ENCODE results near the gene SYNM. TPM values are rescaled to one million over a fixed set of nuclear protein-coding genes. Genes with fewer than 3 reads are reported as not detected.

Gene SYNM
- total RNA-seq, 1 donor from 2014 or later, result 19.5 TPM

DNA sequence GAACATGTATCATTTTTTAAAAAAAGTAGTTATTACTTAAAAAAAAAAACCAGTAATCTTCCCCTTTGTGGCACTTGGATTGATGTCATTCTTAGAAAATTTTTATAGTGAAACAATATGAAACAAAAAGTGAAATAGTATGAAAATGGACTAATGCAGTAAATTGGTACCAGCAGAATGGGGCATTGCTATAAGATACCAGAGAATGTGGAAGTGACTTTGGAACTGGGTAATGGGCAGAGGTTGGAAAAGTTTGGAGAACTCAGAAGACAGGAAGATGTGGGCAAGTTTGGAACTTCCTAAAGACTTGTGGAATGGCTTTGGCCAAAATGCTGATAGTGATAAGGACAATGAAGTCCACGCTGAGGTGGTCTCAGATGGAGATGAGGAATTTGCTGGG is 77.9 kb downstream of the SYNM start:
- ATAC-seq (no peak), DNase-seq (no peak)
- Histone ChIP-seq H3K9me3 (no peaks in the 10 kb centered on the region), H3K4me1 (no peaks in the 10 kb centered on the region), H3K4me3 (no peak overlapping the region), H3K27me3 (no peaks in the 10 kb centered on the region), H3K27ac (no peak overlapping the region), H3K36me3 (no peaks in the 10 kb centered on the region)
- TF ChIP-seq, protein P1, sequence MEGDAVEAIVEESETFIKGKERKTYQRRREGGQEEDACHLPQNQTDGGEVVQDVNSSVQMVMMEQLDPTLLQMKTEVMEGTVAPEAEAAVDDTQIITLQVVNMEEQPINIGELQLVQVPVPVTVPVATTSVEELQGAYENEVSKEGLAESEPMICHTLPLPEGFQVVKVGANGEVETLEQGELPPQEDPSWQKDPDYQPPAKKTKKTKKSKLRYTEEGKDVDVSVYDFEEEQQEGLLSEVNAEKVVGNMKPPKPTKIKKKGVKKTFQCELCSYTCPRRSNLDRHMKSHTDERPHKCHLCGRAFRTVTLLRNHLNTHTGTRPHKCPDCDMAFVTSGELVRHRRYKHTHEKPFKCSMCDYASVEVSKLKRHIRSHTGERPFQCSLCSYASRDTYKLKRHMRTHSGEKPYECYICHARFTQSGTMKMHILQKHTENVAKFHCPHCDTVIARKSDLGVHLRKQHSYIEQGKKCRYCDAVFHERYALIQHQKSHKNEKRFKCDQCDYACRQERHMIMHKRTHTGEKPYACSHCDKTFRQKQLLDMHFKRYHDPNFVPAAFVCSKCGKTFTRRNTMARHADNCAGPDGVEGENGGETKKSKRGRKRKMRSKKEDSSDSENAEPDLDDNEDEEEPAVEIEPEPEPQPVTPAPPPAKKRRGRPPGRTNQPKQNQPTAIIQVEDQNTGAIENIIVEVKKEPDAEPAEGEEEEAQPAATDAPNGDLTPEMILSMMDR (IDR thresholded peaks at IDR 0.05), result no peak
- intact Hi-C loops (cut with DNase I), result no loop called here

Other genes with a start within 250 kb of the SYNM start
- not detected for gene PGPEP1L, start 97.3 kb upstream of the SYNM start, total RNA-seq
- 19.1 TPM for gene TTC23, start 144.5 kb downstream of the SYNM start, total RNA-seq
- 20.3 TPM for gene LRRC28, start 146.4 kb downstream of the SYNM start, total RNA-seq